Activated gamma-delta T cell treated with Interleukin-2 at 50 U/mL for 16 hours (primary cell): ENCODE data around the gene YWHAQ.

Experiments used
- DNase-seq: peaks from one replicate; pipeline ENCODE4 v3.0.0-alpha.2; 2020

Gene YWHAQ

DNA sequence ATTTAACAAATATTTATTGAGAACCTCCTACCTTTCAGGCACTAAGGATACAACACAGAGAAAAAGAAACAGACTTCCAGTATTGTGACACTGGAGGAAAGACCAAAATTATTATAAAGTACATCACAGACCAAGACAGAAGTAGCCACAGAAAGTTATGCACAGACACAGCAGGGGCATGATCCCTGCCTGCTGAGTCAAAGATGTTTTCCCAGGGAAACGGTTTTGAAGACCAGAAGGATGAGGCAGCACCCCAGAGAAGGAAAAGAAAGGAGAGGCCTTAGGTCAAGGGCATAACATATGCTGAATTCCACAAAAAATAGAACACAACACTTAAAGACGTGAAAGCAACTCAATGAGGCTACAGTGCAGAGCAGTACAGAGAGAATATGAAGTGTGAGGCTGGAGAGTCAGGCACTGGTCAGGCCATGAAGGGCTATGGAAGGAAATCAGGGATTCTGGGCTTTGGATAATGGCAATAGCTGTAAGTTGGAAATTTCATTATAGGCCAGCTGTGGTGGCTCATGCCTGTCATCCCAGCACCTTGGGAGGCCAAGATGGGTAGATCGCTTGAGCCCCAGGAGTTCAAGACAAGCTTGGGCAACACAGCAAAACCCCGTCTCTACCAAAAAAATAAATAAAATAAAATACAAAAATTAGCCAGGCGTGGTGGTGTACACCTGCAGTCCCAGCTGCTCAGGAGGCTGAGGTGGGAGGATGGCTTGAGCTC lies 83.4 kb downstream of the YWHAQ start:
- no peak for DNase-seq

DNA sequence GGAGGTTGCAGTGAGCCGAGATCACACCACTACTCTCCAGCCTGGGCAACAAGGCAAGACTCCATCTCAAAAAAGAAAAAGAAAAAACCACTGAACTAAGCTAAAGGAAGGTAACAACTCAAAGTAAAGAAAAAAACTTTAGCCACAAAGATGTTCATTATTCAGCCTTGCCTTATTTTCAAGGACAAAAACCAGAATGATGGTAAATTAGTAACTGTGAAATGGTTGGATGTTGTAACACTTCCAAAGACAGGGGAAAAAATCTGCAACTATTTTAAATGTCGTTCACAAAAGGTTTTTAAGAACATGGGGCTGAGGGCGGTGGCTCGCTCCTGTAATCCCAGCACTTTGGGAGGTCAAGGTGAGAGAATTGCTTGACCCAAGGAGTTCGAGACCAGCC lies 85.3 kb downstream of the YWHAQ start:
- DNase-seq, result no peak

GRCh38 chr2:9543557-9543956 lies 87.2 kb downstream of the YWHAQ start:
- no peak for DNase-seq

DNA sequence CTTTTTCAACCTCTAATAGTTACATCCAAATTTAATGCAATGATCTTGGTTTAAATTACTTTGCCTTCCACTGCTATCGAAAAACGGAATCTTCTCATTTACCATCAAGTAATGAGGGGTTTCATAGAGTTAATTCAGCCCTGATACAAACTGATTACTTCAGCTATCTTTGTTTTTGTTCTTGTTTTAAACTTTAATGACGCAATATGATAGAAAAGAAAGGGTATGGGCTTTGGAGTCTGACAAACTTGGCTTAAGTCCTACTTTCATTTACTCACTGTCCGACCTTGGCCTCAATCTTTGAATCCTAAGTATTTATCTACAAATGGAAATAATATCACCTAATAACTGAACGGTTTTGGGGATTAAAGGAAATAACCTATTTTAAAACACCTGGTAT lies 91.3 kb downstream of the YWHAQ start:
- no peak for DNase-seq

DNA sequence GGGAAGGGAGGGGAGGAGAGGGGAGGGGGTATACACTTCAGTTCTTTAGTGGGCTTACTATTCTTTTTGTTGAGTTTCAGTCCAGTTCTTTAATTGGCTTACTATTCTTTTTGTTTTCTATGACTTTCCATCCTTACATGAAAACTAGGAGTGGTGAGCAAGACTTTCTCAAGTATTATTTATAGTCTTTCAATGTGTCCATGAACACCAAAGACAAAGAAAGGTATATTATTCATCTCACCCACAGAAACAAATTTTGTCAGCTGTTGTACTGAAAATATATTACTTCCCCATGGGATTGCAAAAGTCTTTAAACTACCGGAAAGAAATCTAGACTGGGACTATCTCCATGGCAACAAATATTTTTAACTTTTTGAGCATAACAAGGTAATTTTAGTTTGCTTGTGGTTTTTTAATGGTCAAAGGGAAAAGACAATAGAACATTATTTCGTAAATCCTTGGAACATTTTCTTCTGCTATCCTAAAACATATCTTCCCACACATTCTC lies 92.7 kb downstream of the YWHAQ start:
- no peak for DNase-seq

DNA sequence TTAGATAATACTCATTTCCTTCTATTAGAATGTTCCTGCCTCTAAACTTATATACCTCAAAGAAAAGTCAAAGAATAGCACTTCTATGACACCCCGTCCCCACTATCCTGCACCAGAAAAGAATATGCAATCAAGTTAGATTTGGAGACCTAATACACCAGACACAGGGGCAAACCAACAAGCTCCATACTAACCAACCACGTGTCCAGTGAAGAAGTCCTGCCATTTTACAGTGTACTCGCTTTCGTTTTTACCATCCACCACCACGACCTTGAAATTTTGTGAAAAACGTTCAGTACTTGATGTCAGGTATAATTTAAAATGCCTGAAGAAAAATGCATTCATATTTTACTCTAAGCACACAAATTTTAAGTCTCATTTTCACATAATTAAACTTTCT lies 94.3 kb downstream of the YWHAQ start:
- no peak for DNase-seq

- DNase-seq, result no peak
Measured at GRCh38 chr2:9535177-9535576, 95.6 kb downstream of the YWHAQ start.
